ENCODE measurements around the gene WFIKKN2. TPM values are rescaled to one million over a fixed set of nuclear protein-coding genes. Genes with fewer than 3 reads are reported as not detected.
"Not testable (repeated sequence)": the region's sequence is repeated elsewhere in the genome, so short reads cannot be mapped to it uniquely, and the experiment has no call there.

Gene WFIKKN2
- total RNA-seq, 4 donors from 2014 or later: 0.08 TPM; not detected in 3

DNA sequence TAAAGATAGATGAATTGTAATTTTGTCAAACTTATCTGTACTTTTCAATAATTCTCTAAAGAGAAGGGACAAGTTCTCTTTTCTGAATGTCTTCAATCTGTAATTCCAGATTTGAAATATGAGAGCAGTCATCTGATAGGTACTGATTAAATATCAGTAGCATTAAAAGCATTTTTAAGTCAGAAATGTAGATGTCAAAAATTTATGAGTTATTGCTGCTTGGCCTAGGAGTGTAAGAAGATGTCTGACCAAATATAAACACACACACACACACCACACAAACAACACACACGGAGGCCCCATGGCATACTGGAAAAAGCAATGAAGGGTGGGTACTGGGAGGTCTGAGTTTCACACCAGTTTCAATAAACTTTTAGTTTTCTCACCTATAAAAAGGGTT is 33.2 kb downstream of the WFIKKN2 start:
- Histone ChIP-seq H3K9me3 (no peaks in the 10 kb centered on the region), H3K4me3 (peak overlapping the region in 3 of 4 donors; percentile 92 to 99 (median 98)), H3K4me1 (peaks cover 0 to 55% (median 4%) of the 10 kb centered on the region in 3 donors), H3K36me3 (peaks cover 0 to 2% (median 0%) of the 10 kb centered on the region in 3 donors), H3K27ac (peak overlapping the region; percentile 96 to 100 (median 100)), H3K27me3 (no peaks in the 10 kb centered on the region)
- DNase-seq: no peak
- 47 to 67% methylated on average over 1 of the region's 1 CpG for WGBS, 2 donors
- intact Hi-C loops (cut with DNase I): loop anchor here (5.0 kb wide), 1 partner anchor 84 kb away; no protein-coding TSS in a partner anchor
- TF ChIP-seq POLR2A (IDR thresholded peaks at IDR 0.05) (no peak), CTCF (IDR thresholded peaks at IDR 0.05) (no peak)

DNA sequence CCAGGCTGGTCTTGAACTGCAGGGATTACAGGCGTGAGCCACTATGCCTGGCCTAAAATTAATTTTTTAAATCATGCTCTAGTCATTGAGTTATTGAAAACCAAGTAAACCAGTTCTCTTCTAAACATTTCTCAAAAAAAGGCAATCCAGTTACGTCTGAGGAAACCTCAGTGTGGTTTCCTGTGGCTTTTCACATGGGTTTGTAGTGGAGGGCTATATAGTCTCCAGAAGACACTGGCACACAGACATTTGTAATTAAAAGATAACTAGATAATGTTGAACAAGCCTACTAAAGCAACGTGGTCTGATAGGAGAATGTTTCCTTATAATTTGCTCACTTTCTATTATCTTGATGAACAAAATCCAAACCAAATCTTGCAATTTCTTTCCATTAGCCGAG is 36.0 kb downstream of the WFIKKN2 start:
- no peak overlapping the region for H3K27ac ChIP-seq
- no peak for DNase-seq
- 51 to 71% methylated on average over 4 of the region's 4 CpGs for WGBS, 2 donors
- no peaks in the 10 kb centered on the region for H3K9me3 ChIP-seq
- TF ChIP-seq CTCF (IDR thresholded peaks at IDR 0.05): no peak
- no peaks in the 10 kb centered on the region for H3K36me3 ChIP-seq
- peaks cover 0 to 45% (median 0%) of the 10 kb centered on the region in 3 donors for H3K4me1 ChIP-seq
- intact Hi-C loops (cut with DNase I): no loop called here
- no peak overlapping the region for H3K4me3 ChIP-seq
- H3K27me3 ChIP-seq: no peaks in the 10 kb centered on the region

DNA sequence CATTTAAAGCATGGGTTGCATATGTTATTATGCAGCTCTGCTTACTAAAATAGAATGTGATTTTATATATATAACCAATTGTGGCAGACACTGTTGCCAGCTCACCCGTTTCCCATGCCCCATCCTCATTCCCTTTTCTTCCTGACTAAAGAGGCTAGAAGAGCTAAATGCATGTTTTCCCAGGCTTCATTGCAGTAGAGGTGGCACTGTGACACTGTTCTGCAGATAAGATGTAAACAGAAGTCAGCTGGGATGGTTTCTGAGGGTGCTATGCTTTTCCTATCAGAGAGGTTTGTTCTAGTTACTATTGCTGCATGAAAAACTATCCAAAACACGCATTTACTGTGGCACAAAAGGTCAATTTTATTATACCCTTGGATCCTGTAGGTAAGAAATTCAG is 36.5 kb downstream of the WFIKKN2 start:
- Histone ChIP-seq H3K36me3 (no peaks in the 10 kb centered on the region), H3K9me3 (no peaks in the 10 kb centered on the region), H3K4me1 (peaks cover 0 to 45% (median 0%) of the 10 kb centered on the region in 3 donors), H3K27ac (no peak overlapping the region), H3K4me3 (no peak overlapping the region), H3K27me3 (no peaks in the 10 kb centered on the region)
- TF ChIP-seq CTCF (IDR thresholded peaks at IDR 0.05): no peak
- no peak for TF ChIP-seq POLR2A (IDR thresholded peaks at IDR 0.05)
- WGBS, 2 donors: 56 to 59% methylated on average over 1 to 2 of the region's 2 CpGs
- intact Hi-C loops (cut with DNase I): no loop called here
- DNase-seq: no peak

- Histone ChIP-seq H3K4me3 (no peak overlapping the region), H3K9me3 (no peaks in the 10 kb centered on the region), H3K36me3 (no peaks in the 10 kb centered on the region), H3K27ac (no peak overlapping the region), H3K27me3 (no peaks in the 10 kb centered on the region), H3K4me1 (peaks cover 0 to 43% (median 0%) of the 10 kb centered on the region in 3 donors)
- WGBS, 2 donors: 34 to 36% methylated on average over 4 of the region's 4 CpGs
- DNase-seq: no peak
- intact Hi-C loops (cut with DNase I): no loop called here
- TF ChIP-seq POLR2A (IDR thresholded peaks at IDR 0.05): no peak
- no peak for TF ChIP-seq CTCF (IDR thresholded peaks at IDR 0.05)
These were observed 37.5 kb downstream of the WFIKKN2 start for GRCh38 chr17:50872710-50873424.

DNA sequence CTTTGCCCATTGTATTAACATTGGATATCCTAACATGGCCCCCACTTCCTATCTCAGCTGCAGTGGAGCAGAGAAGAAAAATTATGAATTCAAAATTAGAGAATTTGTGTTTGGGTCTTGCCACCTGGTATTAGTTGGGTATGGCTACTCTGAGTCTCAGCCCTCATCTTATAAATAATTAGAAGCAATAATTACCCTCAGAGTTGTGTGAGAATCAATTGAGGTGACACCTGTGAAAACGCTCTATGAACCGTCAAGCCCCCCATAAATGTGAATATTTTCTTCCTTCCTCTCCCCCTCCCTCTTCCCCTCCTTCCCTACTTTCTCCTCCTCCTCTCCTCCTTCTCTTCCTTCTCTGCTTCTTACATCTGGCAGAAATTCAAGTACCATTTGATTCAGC is 39.7 kb downstream of the WFIKKN2 start:
- no peak for TF ChIP-seq POLR2A (IDR thresholded peaks at IDR 0.05)
- no peak for TF ChIP-seq CTCF (IDR thresholded peaks at IDR 0.05)
- intact Hi-C loops (cut with DNase I): no loop called here
- H3K9me3 ChIP-seq: peaks cover 0 to 3% (median 0%) of the 10 kb centered on the region in 3 donors

DNA sequence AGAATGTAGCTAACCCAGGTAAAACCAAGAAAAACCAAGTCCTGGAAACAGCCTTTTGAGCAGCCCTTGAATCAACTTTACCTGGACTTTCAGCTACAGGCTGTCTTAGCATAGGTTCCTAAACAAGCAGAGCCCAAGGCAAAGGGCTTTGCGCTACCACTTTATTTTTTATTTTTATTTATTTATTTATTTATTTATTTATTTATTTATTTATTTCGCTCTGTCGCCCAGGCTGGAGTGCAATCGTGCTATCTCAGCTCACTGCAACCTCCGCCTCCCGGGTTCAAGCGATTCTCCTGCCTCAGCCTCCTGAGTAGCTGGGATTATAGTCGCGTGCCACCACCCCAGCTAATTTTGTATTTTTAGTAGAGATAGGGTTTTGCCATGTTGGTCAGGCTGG is 41.7 kb downstream of the WFIKKN2 start:
- H3K27me3 ChIP-seq; H3K4me3 ChIP-seq; H3K36me3 ChIP-seq; H3K9me3 ChIP-seq; H3K27ac ChIP-seq; intact Hi-C loops (cut with DNase I); DNase-seq: not testable (repeated sequence)
- whole genome bisulfite sequencing, 2 donors: 96 to 97% methylated on average over 9 of the region's 9 CpGs
- peaks cover 0 to 13% (median 0%) of the 10 kb centered on the region in 3 donors for H3K4me1 ChIP-seq

More for the DNA sequence above, 39.7 kb downstream of the WFIKKN2 start:
- WGBS, 2 donors: 83 to 84% methylated on average over 2 of the region's 2 CpGs
- Histone ChIP-seq H3K36me3 (no peaks in the 10 kb centered on the region), H3K27me3 (no peaks in the 10 kb centered on the region), H3K4me1 (peaks cover 0 to 26% (median 0%) of the 10 kb centered on the region in 3 donors), H3K27ac (no peak overlapping the region), H3K4me3 (no peak overlapping the region)
- no peak for DNase-seq
